K562 treated with DMSO at 1 percent for 48 hours (cell line): ENCODE measurements around the gene SKP1. TPM values are rescaled to one million over a fixed set of nuclear protein-coding genes. Genes with fewer than 3 reads are reported as not detected.

Experiments used
- total RNA-seq: library from RNA; unstranded; fragments of 300-600 nt; gene quantifications from 2 replicates; pipeline ENCODE4 v1.2.3, GENCODE V29; 2022; ENCODE audit warnings: low replicate concordance; ENCODE audit errors: extremely low read depth

Gene SKP1
- not detected in 2 replicates for total RNA-seq

GRCh38 chr5:134176511-134177368, at the start of gene SKP1:
SKP1 (minus strand) TSS chr5:134176950; CDS start chr5:134174022, 2,928 bp downstream.

GRCh38 chr5:134225780-134226440, 49.2 kb upstream of the SKP1 start, which contains the start of gene PPP2CA:
PPP2CA (minus strand) TSS chr5:134226073; CDS start chr5:134225861, 212 bp downstream.

GRCh38 chr5:134113902-134114875, 62.6 kb downstream of the SKP1 start, which contains the start of gene TCF7:
TCF7 (plus strand) TSS chr5:134114681; CDS start chr5:134114907, 226 bp downstream.

Other genes with a start within 250 kb of the SKP1 start
- gene C5orf15, start 208.3 kb downstream of the SKP1 start, total RNA-seq, result not detected in 2 replicates
- not detected in 2 replicates for gene VDAC1, start 172.0 kb downstream of the SKP1 start, total RNA-seq
- not detected in 2 replicates for gene TCF7, start 62.3 kb downstream of the SKP1 start, total RNA-seq
- not detected in 2 replicates for gene PPP2CA, start 49.1 kb upstream of the SKP1 start, total RNA-seq
- gene CDKL3, start 190.2 kb upstream of the SKP1 start, total RNA-seq, result not detected in 2 replicates
- not detected in 2 replicates for gene UBE2B, start 194.6 kb upstream of the SKP1 start, total RNA-seq
- gene CDKN2AIPNL, start 234.9 kb upstream of the SKP1 start, total RNA-seq, result not detected in 2 replicates